ENCODE results near the gene INTS13. TPM values are rescaled to one million over a fixed set of nuclear protein-coding genes. Genes with fewer than 3 reads are reported as not detected.

The INTS13 gene
- polyA plus RNA-seq, 3 donors, result 4.6 to 8.0 (median 7.5) TPM

- H3K36me3 Mint-ChIP-seq, result peaks cover 11 to 23% of the 10 kb centered on the region in 2 donors
- Histone ChIP-seq H3K79me2 (ENCODE audit: insufficient read depth, low read length) (peaks cover 95% of the 10 kb centered on the region), H3K36me3 (replicated peaks in 1 of 2; ENCODE audit: control insufficient read depth in 1 of 2, insufficient read depth in 2 of 2, low read length in 2 of 2) (no peaks in the 10 kb centered on the region), H3K4me1 (ENCODE audit: control insufficient read depth in 1 of 2, insufficient read depth in 2 of 2, low read length in 2 of 2) (peaks cover 8 to 15% of the 10 kb centered on the region in 2 donors), H3K9ac (ENCODE audit: insufficient read depth, low read length, poor library complexity, severe bottlenecking) (no peak overlapping the region), H3K4me2 (replicated peaks; ENCODE audit: extremely low read depth, low read length, poor library complexity, severe bottlenecking) (no peak overlapping the region), H3K27ac (ENCODE audit: low read depth in 1 of 2, low read length in 2 of 2) (no peak overlapping the region), H3K27me3 (ENCODE audit: control insufficient read depth in 2 of 2, insufficient read depth in 2 of 2, low read length in 2 of 2) (no peaks in the 10 kb centered on the region), H2AFZ (ENCODE audit: insufficient read depth, low read depth, low read length, poor library complexity, severe bottlenecking) (no peak overlapping the region), H3K9me3 (replicated peaks in 1 of 2; ENCODE audit: control insufficient read depth in 1 of 2, insufficient read depth in 1 of 2, low read length in 2 of 2) (no peaks in the 10 kb centered on the region), H4K20me1 (ENCODE audit: insufficient read depth, low read length) (peaks cover 75% of the 10 kb centered on the region), H3K4me3 (replicated peaks in 1 of 3; ENCODE audit: low read depth in 2 of 3, low read length in 3 of 3) (no peak overlapping the region)
- 100% methylated on average over 1 of the region's 1 CpG for WGBS (ENCODE audit: insufficient coverage)
- peaks cover 32% of the 10 kb centered on the region for H3K4me1 Mint-ChIP-seq
- no peak for DNase-seq
- peaks cover 2 to 10% (median 6%) of the 10 kb centered on the region in 7 donors for H3K9me3 Mint-ChIP-seq
- peaks cover 0 to 1% (median 0%) of the 10 kb centered on the region in 3 donors for H3K27me3 Mint-ChIP-seq (ENCODE audit: low read depth in 3 of 3)
- peak overlapping the region in 1 of 7 donors; percentile 39 for H3K27ac Mint-ChIP-seq
- no peak for TF ChIP-seq CTCF (IDR thresholded peaks at IDR 0.05)
- intact Hi-C loops (cut with micrococcal nuclease), result no loop called here
- H3K4me3 Mint-ChIP-seq, result no peak overlapping the region
Measured at GRCh38 chr12:26948309-26948708, 10.5 kb upstream of the INTS13 start.

- Mint-ChIP-seq H3K9me3 (peaks cover 0 to 3% (median 0%) of the 10 kb centered on the region in 7 donors), H3K27ac (peak overlapping the region in 5 of 7 donors; percentile 32 to 76 (median 43)), H3K36me3 (peaks cover 0 to 9% of the 10 kb centered on the region in 2 donors), H3K27me3 (ENCODE audit: low read depth in 3 of 3) (peaks cover 0 to 2% (median 0%) of the 10 kb centered on the region in 3 donors), H3K4me1 (peaks cover 62% of the 10 kb centered on the region), H3K4me3 (peak overlapping the region in 1 of 2 donors; percentile 27)
- Histone ChIP-seq H3K27ac (ENCODE audit: low read depth in 1 of 2, low read length in 2 of 2) (peak overlapping the region in 1 of 2 donors; percentile 29), H2AFZ (ENCODE audit: insufficient read depth, low read depth, low read length, poor library complexity, severe bottlenecking) (no peak overlapping the region), H3K4me1 (ENCODE audit: control insufficient read depth in 1 of 2, insufficient read depth in 2 of 2, low read length in 2 of 2) (peaks cover 30 to 50% of the 10 kb centered on the region in 2 donors), H3K4me2 (replicated peaks; ENCODE audit: extremely low read depth, low read length, poor library complexity, severe bottlenecking) (peak overlapping the region; percentile 27), H3K79me2 (ENCODE audit: insufficient read depth, low read length) (peaks cover 99% of the 10 kb centered on the region), H3K9me3 (replicated peaks in 1 of 2; ENCODE audit: control insufficient read depth in 1 of 2, insufficient read depth in 1 of 2, low read length in 2 of 2) (no peaks in the 10 kb centered on the region), H4K20me1 (ENCODE audit: insufficient read depth, low read length) (peaks cover 63% of the 10 kb centered on the region), H3K4me3 (replicated peaks in 1 of 3; ENCODE audit: low read depth in 2 of 3, low read length in 3 of 3) (peak overlapping the region in 1 of 3 experiments; percentile 15), H3K27me3 (ENCODE audit: control insufficient read depth in 2 of 2, insufficient read depth in 2 of 2, low read length in 2 of 2) (no peaks in the 10 kb centered on the region), H3K36me3 (replicated peaks in 1 of 2; ENCODE audit: control insufficient read depth in 1 of 2, insufficient read depth in 2 of 2, low read length in 2 of 2) (no peaks in the 10 kb centered on the region), H3K9ac (ENCODE audit: insufficient read depth, low read length, poor library complexity, severe bottlenecking) (no peak overlapping the region)
- WGBS (ENCODE audit: insufficient coverage), result no CpG with 5 or more reads among the region's 1 CpG
- TF ChIP-seq CTCF (IDR thresholded peaks at IDR 0.05), result no peak
- no peak for DNase-seq
- intact Hi-C loops (cut with micrococcal nuclease), result no loop called here
Measured at GRCh38 chr12:26941215-26941594, 3.4 kb upstream of the INTS13 start.
